ENCODE measurements around the gene TOP3B.

DNA sequence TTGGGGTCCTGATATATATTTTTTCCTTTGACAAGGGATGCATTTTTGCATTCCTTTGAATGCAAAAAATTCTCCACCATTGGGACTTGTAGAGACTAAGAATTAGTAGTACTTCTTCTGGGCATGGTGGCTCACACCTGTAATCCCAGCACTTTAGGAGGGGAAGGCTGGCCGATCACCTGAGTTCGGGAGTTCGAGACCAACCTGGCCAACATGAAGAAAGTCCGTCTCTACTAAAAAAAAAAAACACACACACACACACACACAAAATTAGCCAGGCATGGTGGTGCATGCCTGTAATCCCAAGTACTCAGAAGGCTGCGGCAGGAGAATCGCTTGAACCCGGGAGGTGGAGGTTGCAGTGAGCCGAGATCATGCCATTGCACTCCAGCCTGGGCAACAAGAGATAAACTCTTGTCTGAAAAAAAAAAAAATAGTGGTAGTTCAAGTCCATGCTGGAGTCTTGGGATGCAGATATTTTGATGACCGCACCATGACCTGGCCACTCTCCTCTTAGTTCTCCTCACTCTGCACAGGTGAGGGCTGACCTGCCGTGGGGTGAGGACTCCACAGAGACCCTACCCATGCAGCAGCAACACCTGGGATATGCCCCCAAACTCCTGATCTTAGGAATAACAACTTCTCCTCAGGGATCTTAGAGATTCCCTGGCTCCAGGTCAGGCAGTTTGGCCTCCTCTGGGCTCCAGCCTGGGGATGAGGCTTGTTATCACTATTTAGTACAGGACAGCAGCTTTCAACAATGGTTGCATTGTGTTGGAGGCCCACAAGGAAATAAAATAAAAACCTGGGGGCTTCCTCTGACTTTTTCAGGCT, 36.5 kb upstream of the TOP3B start:
- TF ChIP-seq, protein P1, sequence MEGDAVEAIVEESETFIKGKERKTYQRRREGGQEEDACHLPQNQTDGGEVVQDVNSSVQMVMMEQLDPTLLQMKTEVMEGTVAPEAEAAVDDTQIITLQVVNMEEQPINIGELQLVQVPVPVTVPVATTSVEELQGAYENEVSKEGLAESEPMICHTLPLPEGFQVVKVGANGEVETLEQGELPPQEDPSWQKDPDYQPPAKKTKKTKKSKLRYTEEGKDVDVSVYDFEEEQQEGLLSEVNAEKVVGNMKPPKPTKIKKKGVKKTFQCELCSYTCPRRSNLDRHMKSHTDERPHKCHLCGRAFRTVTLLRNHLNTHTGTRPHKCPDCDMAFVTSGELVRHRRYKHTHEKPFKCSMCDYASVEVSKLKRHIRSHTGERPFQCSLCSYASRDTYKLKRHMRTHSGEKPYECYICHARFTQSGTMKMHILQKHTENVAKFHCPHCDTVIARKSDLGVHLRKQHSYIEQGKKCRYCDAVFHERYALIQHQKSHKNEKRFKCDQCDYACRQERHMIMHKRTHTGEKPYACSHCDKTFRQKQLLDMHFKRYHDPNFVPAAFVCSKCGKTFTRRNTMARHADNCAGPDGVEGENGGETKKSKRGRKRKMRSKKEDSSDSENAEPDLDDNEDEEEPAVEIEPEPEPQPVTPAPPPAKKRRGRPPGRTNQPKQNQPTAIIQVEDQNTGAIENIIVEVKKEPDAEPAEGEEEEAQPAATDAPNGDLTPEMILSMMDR (IDR thresholded peaks at IDR 0.05; ENCODE audit: low read depth, low read length, missing input control), result no peak
- TF ChIP-seq, protein P2, sequence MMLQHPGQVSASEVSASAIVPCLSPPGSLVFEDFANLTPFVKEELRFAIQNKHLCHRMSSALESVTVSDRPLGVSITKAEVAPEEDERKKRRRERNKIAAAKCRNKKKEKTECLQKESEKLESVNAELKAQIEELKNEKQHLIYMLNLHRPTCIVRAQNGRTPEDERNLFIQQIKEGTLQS (IDR thresholded peaks at IDR 0.05), result no peak
- TF ChIP-seq GABPA (IDR thresholded peaks at IDR 0.05 in 1 of 2, conservative IDR thresholded peaks at IDR 0.05 in 1 of 2), result no peak
- TF ChIP-seq, protein P3, sequence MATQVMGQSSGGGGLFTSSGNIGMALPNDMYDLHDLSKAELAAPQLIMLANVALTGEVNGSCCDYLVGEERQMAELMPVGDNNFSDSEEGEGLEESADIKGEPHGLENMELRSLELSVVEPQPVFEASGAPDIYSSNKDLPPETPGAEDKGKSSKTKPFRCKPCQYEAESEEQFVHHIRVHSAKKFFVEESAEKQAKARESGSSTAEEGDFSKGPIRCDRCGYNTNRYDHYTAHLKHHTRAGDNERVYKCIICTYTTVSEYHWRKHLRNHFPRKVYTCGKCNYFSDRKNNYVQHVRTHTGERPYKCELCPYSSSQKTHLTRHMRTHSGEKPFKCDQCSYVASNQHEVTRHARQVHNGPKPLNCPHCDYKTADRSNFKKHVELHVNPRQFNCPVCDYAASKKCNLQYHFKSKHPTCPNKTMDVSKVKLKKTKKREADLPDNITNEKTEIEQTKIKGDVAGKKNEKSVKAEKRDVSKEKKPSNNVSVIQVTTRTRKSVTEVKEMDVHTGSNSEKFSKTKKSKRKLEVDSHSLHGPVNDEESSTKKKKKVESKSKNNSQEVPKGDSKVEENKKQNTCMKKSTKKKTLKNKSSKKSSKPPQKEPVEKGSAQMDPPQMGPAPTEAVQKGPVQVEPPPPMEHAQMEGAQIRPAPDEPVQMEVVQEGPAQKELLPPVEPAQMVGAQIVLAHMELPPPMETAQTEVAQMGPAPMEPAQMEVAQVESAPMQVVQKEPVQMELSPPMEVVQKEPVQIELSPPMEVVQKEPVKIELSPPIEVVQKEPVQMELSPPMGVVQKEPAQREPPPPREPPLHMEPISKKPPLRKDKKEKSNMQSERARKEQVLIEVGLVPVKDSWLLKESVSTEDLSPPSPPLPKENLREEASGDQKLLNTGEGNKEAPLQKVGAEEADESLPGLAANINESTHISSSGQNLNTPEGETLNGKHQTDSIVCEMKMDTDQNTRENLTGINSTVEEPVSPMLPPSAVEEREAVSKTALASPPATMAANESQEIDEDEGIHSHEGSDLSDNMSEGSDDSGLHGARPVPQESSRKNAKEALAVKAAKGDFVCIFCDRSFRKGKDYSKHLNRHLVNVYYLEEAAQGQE (IDR thresholded peaks at IDR 0.05), result no peak
- no peak for TF ChIP-seq YY1 (IDR thresholded peaks at IDR 0.05)
- TF ChIP-seq, protein P4, sequence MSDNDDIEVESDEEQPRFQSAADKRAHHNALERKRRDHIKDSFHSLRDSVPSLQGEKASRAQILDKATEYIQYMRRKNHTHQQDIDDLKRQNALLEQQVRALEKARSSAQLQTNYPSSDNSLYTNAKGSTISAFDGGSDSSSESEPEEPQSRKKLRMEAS (IDR thresholded peaks at IDR 0.05), result no peak
- no peak for TF ChIP-seq TAF1 (conservative IDR thresholded peaks at IDR 0.05)
- TF ChIP-seq JUND (IDR thresholded peaks at IDR 0.05), result no peak

Data from liver (tissue), 3 donors.